LNCAP (cell line): ENCODE results near the gene CROT.

Experiments
- CTCF ChIP-seq: fragments of 450-650 bp; IDR thresholded peaks from 2 replicates; pipeline ENCODE4 v1.5.1; 2017; ENCODE audit warnings: mild to moderate bottlenecking

CROT gene

GRCh38 chr7:87369216-87369615 lies 23.8 kb downstream of the CROT start:
- no peak for TF ChIP-seq CTCF

- no peak for TF ChIP-seq CTCF
Measured at GRCh38 chr7:87370660-87371180, 25.3 kb downstream of the CROT start.

GRCh38 chr7:87375662-87376435 lies 30.4 kb downstream of the CROT start:
- no peak for TF ChIP-seq CTCF

GRCh38 chr7:87380905-87381304 lies 35.4 kb downstream of the CROT start:
- TF ChIP-seq CTCF = no peak

GRCh38 chr7:87391020-87391701 lies 45.7 kb downstream of the CROT start:
- no peak for TF ChIP-seq CTCF

GRCh38 chr7:87395442-87396020 lies 50.1 kb downstream of the CROT start:
- no peak for TF ChIP-seq CTCF

GRCh38 chr7:87398446-87398845 lies 53.0 kb downstream of the CROT start:
- TF ChIP-seq CTCF = no peak
